Keratinocyte (primary cell): ENCODE measurements around the gene P3H2. TPM values are rescaled to one million over a fixed set of nuclear protein-coding genes. Genes with fewer than 3 reads are reported as not detected.

Experiments used
- DNase-seq: peaks from one replicate; pipeline ENCODE4 v3.0.0-alpha.2; 2011; ENCODE audit warnings: low read depth, missing footprints, low spot score
- FAIRE-seq: peaks from 2 replicates; lab custom pipeline; 2011; peaks lifted over from hg19 to GRCh38; lab: Jason Lieb, UNC
- H2AFZ ChIP-seq: 2 replicates; pipeline ENCODE4 v1.6.0; 2012; ENCODE audit warnings: low read length, control low read depth, inconsistent platforms; ENCODE audit not compliant: control insufficient read depth
- H3K27ac ChIP-seq: 2 replicates; pipeline ENCODE4 v1.5.1; 2011; ENCODE audit warnings: low read length; ENCODE audit not compliant: control insufficient read depth, insufficient read depth
- H3K27me3 ChIP-seq: 3 replicates; pipeline ENCODE4 v1.6.0; 2011; ENCODE audit warnings: low read length; ENCODE audit not compliant: control insufficient read depth, insufficient read depth; ENCODE audit errors: extremely low read depth
- H3K36me3 ChIP-seq, 2 experiments: 2 replicates in 1 of 2; 3 replicates in 1 of 2; pipeline ENCODE4 v1.5.1; 2011; ENCODE audit warnings: low read length in 2 of 2, mild to moderate bottlenecking in 1 of 2; ENCODE audit not compliant: control insufficient read depth in 2 of 2, insufficient read depth in 2 of 2; ENCODE audit errors: extremely low read depth in 1 of 2
- H3K4me1 ChIP-seq: 3 replicates; pipeline ENCODE4 v1.5.1; 2011; ENCODE audit warnings: low read length; ENCODE audit not compliant: control insufficient read depth, insufficient read depth; ENCODE audit errors: extremely low read depth
- H3K4me2 ChIP-seq: 3 replicates; pipeline ENCODE4 v1.6.0; 2011; ENCODE audit warnings: low read depth, low read length; ENCODE audit not compliant: control insufficient read depth, insufficient read depth; ENCODE audit errors: extremely low read depth
- H3K4me3 ChIP-seq, 3 experiments: fragments of 200-600 bp in 1 of 3; sonication (generic) in 1 of 3; 2 replicates in 2 of 3; 3 replicates in 1 of 3; pipeline ENCODE4 v1.5.1; 2011 to 2016; ENCODE audit warnings: low read length in 3 of 3, mild to moderate bottlenecking in 3 of 3, control low read depth in 2 of 3, inconsistent platforms in 1 of 3, low read depth in 1 of 3, mixed read lengths in 1 of 3, mixed run types in 1 of 3, moderate library complexity in 1 of 3; ENCODE audit not compliant: control insufficient read depth in 2 of 3, insufficient read depth in 2 of 3; ENCODE audit errors: extremely low read depth in 1 of 3
- H3K79me2 ChIP-seq: 2 replicates; pipeline ENCODE4 v1.6.0; 2012; ENCODE audit warnings: low read length; ENCODE audit not compliant: control insufficient read depth, insufficient read depth
- H3K9ac ChIP-seq: 3 replicates; pipeline ENCODE4 v1.6.0; 2011; ENCODE audit warnings: low read length; ENCODE audit not compliant: control insufficient read depth, insufficient read depth; ENCODE audit errors: extremely low read depth
- H3K9me1 ChIP-seq: 3 replicates; pipeline ENCODE4 v1.6.0; 2011; ENCODE audit warnings: low read length; ENCODE audit not compliant: control insufficient read depth, insufficient read depth; ENCODE audit errors: extremely low read depth
- H3K9me3 ChIP-seq: 2 replicates; pipeline ENCODE4 v1.5.1; 2012; ENCODE audit warnings: low read depth, low read length; ENCODE audit not compliant: control insufficient read depth
- H4K20me1 ChIP-seq: 3 replicates; pipeline ENCODE4 v1.6.0; 2011; ENCODE audit warnings: low read length; ENCODE audit not compliant: control insufficient read depth, insufficient read depth; ENCODE audit errors: extremely low read depth
- CTCF ChIP-seq, 3 experiments: IDR thresholded peaks in 1 of 3; conservative IDR thresholded peaks in 1 of 3; optimal IDR thresholded peaks in 1 of 3; 2 replicates in 2 of 3; 3 replicates in 1 of 3; pipeline versions ENCODE3 to v1.5.1; 2011; ENCODE audit warnings: low read length in 3 of 3, mild to moderate bottlenecking in 3 of 3, moderate library complexity in 2 of 3, control low read depth in 1 of 3, inconsistent platforms in 1 of 3; ENCODE audit not compliant: insufficient read depth in 2 of 3; ENCODE audit errors: extremely low read depth in 1 of 3
- EZH2 ChIP-seq: IDR thresholded peaks from one replicate; pipeline ENCODE4 v1.6.1; 2012; ENCODE audit warnings: inconsistent platforms, mild to moderate bottlenecking, low read length, moderate library complexity
- dilution Hi-C: fragments of 300-500 bp; cut with MboI; formaldehyde crosslinking; loops from one replicate; pipeline ENCODE4 v1.7.0; 2020; ENCODE audit warnings: low sequenced_read_pairs; ENCODE audit not compliant: extremely low pct_ligation_motif_present
- polyA plus RNA-seq, 5 experiments: library from polyadenylated mRNA; depleted of rRNA in 3 of 5; stranded (reverse) in 3 of 5; stranded (forward) in 1 of 5; unstranded in 1 of 5; fragments of >200 nt; gene quantifications; 1 replicate in 1 of 5; 2 replicates in 3 of 5; 3 replicates in 1 of 5; pipeline versions ENCODE4 v1.2.1 to v1.2.3, GENCODE V29; 2011 to 2012; ENCODE audit warnings: missing spikeins in 2 of 5, low read depth in 1 of 5, low replicate concordance in 1 of 5

The P3H2 gene
- polyA plus RNA-seq, 1 donor (not counting 4 experiments of a cell fraction or from before 2014, with no cell fraction given), result 115 TPM

- Histone ChIP-seq H3K9ac (no peak overlapping the region), H3K27ac (no peak overlapping the region), H3K4me2 (no peak overlapping the region), H4K20me1 (no peaks in the 10 kb centered on the region), H2AFZ (no peak overlapping the region), H3K9me3 (no peaks in the 10 kb centered on the region), H3K9me1 (no peaks in the 10 kb centered on the region), H3K36me3 (peaks cover 0 to 14% of the 10 kb centered on the region in 2 experiments), H3K4me1 (no peaks in the 10 kb centered on the region), H3K4me3 (no peak overlapping the region), H3K79me2 (no peaks in the 10 kb centered on the region), H3K27me3 (no peaks in the 10 kb centered on the region)
- dilution Hi-C loops, result no loop called here
- DNase-seq (no peak), FAIRE-seq (peak; percentile 34)
- TF ChIP-seq CTCF (optimal IDR thresholded peaks at IDR 0.05 in 1 of 3, IDR thresholded peaks at IDR 0.05 in 1 of 3, conservative IDR thresholded peaks at IDR 0.05 in 1 of 3; ENCODE audit: extremely low read depth in 1 of 3, insufficient read depth in 2 of 3, low read length in 3 of 3) (no peak), EZH2 (no peak)
Observed at GRCh38 chr3:189983612-189984011, 137.1 kb downstream of the P3H2 start.

GRCh38 chr3:189982321-189982945, 138.3 kb downstream of the P3H2 start:
- H4K20me1 ChIP-seq, result no peaks in the 10 kb centered on the region
- H3K27ac ChIP-seq, result no peak overlapping the region
- H3K4me3 ChIP-seq, result no peak overlapping the region
- H3K9ac ChIP-seq, result no peak overlapping the region
- no peaks in the 10 kb centered on the region for H3K27me3 ChIP-seq
- H2AFZ ChIP-seq, result no peak overlapping the region
- no peaks in the 10 kb centered on the region for H3K9me1 ChIP-seq
- TF ChIP-seq CTCF (optimal IDR thresholded peaks at IDR 0.05 in 1 of 3, IDR thresholded peaks at IDR 0.05 in 1 of 3, conservative IDR thresholded peaks at IDR 0.05 in 1 of 3; ENCODE audit: extremely low read depth in 1 of 3, insufficient read depth in 2 of 3, low read length in 3 of 3), result no peak
- no peak for TF ChIP-seq EZH2
- H3K79me2 ChIP-seq, result no peaks in the 10 kb centered on the region
- DNase-seq (no peak), FAIRE-seq (no peak)
- no peak overlapping the region for H3K4me2 ChIP-seq
- H3K36me3 ChIP-seq, result peaks cover 0 to 7% of the 10 kb centered on the region in 2 experiments
- no peaks in the 10 kb centered on the region for H3K9me3 ChIP-seq
- no peaks in the 10 kb centered on the region for H3K4me1 ChIP-seq
- dilution Hi-C loops, result no loop called here
